ENCODE results near the gene HEMGN. TPM values are rescaled to one million over a fixed set of nuclear protein-coding genes. Genes with fewer than 3 reads are reported as not detected.

Gene HEMGN
- total and polyA plus RNA-seq, 2 of the 13 experiments (the other 11 are each of a cell fraction or from before 2014, with no cell fraction given) = not detected

GRCh38 chr9:97985058-97985861 lies 47.3 kb upstream of the HEMGN start (continued):
- peak; percentile 71; the same call in 1 of the 2 replicates for TF ChIP-seq TFDP1 (CRISPR knock-in tag; IDR thresholded peaks at IDR 0.05; ENCODE audit: borderline replicate concordance)
- TF ChIP-seq GLI4 (CRISPR knock-in tag; IDR thresholded peaks at IDR 0.05; ENCODE audit: borderline replicate concordance) = peak; percentile 76; the same call in 1 of the 2 replicates
- TF ChIP-seq ZNF460 (CRISPR knock-in tag; IDR thresholded peaks at IDR 0.05; ENCODE audit: borderline replicate concordance) = no peak
- TF ChIP-seq MYC (CRISPR knock-in tag; IDR thresholded peaks at IDR 0.05; ENCODE audit: borderline replicate concordance) = peak; percentile 83
- TF ChIP-seq NKX3-1 (CRISPR knock-in tag; IDR thresholded peaks at IDR 0.05) = peak; percentile 65; the same call in 1 of the 2 replicates
- no peak for TF ChIP-seq GABPA (IDR thresholded peaks at IDR 0.05; ENCODE audit: low read depth, low read length)
- no peak for TF ChIP-seq GABPA (CRISPR knock-in tag; IDR thresholded peaks at IDR 0.05; ENCODE audit: low read depth)
- TF ChIP-seq ZC3H13 (CRISPR knock-in tag; IDR thresholded peaks at IDR 0.05) = peak; percentile 21; the same call in 1 of the 2 replicates
- 0 out of 2 replicates have a peak, but pooled peaks have one; percentile 28 for TF ChIP-seq ZNF501 (CRISPR knock-in tag; IDR thresholded peaks at IDR 0.05)
- no peak for TF ChIP-seq NR1H2 (CRISPR knock-in tag; IDR thresholded peaks at IDR 0.05; ENCODE audit: borderline replicate concordance, low read depth)
- TF ChIP-seq ZNF687 (CRISPR knock-in tag; IDR thresholded peaks at IDR 0.05) = peak; percentile 96
- TF ChIP-seq ZNF781 (CRISPR knock-in tag; IDR thresholded peaks at IDR 0.05; ENCODE audit: borderline replicate concordance, not compliant biosample characterization) = peak; percentile 58
- TF ChIP-seq ZSCAN21 (CRISPR knock-in tag; IDR thresholded peaks at IDR 0.05; ENCODE audit: borderline replicate concordance) = peak; percentile 49; the same call in 1 of the 2 replicates
- TF ChIP-seq ZNF232 (CRISPR knock-in tag; IDR thresholded peaks at IDR 0.05; ENCODE audit: borderline replicate concordance) = 0 out of 2 replicates have a peak, but pooled peaks have one; percentile 86
- TF ChIP-seq KLF12 (CRISPR knock-in tag; IDR thresholded peaks at IDR 0.05; ENCODE audit: borderline replicate concordance) = peak; percentile 26; the same call in 1 of the 2 replicates
- 0 out of 2 replicates have a peak, but pooled peaks have one; percentile 11 for TF ChIP-seq SAP130 (CRISPR knock-in tag; IDR thresholded peaks at IDR 0.05; ENCODE audit: low read depth)
- TF ChIP-seq ZNF670 (CRISPR knock-in tag; IDR thresholded peaks at IDR 0.05; ENCODE audit: borderline replicate concordance) = 0 out of 2 replicates have a peak, but pooled peaks have one; percentile 25
- TF ChIP-seq, protein P1, sequence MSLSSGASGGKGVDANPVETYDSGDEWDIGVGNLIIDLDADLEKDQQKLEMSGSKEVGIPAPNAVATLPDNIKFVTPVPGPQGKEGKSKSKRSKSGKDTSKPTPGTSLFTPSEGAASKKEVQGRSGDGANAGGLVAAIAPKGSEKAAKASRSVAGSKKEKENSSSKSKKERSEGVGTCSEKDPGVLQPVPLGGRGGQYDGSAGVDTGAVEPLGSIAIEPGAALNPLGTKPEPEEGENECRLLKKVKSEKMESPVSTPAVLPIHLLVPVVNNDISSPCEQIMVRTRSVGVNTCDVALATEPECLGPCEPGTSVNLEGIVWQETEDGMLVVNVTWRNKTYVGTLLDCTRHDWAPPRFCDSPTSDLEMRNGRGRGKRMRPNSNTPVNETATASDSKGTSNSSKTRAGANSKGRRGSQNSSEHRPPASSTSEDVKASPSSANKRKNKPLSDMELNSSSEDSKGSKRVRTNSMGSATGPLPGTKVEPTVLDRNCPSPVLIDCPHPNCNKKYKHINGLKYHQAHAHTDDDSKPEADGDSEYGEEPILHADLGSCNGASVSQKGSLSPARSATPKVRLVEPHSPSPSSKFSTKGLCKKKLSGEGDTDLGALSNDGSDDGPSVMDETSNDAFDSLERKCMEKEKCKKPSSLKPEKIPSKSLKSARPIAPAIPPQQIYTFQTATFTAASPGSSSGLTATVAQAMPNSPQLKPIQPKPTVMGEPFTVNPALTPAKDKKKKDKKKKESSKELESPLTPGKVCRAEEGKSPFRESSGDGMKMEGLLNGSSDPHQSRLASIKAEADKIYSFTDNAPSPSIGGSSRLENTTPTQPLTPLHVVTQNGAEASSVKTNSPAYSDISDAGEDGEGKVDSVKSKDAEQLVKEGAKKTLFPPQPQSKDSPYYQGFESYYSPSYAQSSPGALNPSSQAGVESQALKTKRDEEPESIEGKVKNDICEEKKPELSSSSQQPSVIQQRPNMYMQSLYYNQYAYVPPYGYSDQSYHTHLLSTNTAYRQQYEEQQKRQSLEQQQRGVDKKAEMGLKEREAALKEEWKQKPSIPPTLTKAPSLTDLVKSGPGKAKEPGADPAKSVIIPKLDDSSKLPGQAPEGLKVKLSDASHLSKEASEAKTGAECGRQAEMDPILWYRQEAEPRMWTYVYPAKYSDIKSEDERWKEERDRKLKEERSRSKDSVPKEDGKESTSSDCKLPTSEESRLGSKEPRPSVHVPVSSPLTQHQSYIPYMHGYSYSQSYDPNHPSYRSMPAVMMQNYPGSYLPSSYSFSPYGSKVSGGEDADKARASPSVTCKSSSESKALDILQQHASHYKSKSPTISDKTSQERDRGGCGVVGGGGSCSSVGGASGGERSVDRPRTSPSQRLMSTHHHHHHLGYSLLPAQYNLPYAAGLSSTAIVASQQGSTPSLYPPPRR (CRISPR knock-in tag; IDR thresholded peaks at IDR 0.05; ENCODE audit: borderline replicate concordance) = no peak
